ENCODE measurements around the gene CD274. TPM values are rescaled to one million over a fixed set of nuclear protein-coding genes. Genes with fewer than 3 reads are reported as not detected.

CD274 gene
- total and polyA plus RNA-seq, 9 donors = 0.57 to 6.7 (median 1.5) TPM

GRCh38 chr9:5448461-5449435 is 1.6 kb upstream of the CD274 start:
- H3K36me3 ChIP-seq = no peaks in the 10 kb centered on the region
- no peaks in the 10 kb centered on the region for H3K9me3 ChIP-seq
- no peaks in the 10 kb centered on the region for H3K4me1 ChIP-seq (ENCODE audit: insufficient read depth)
- H3K27ac ChIP-seq = no peak overlapping the region
- no peak for DNase-seq
- TF ChIP-seq, protein P1, sequence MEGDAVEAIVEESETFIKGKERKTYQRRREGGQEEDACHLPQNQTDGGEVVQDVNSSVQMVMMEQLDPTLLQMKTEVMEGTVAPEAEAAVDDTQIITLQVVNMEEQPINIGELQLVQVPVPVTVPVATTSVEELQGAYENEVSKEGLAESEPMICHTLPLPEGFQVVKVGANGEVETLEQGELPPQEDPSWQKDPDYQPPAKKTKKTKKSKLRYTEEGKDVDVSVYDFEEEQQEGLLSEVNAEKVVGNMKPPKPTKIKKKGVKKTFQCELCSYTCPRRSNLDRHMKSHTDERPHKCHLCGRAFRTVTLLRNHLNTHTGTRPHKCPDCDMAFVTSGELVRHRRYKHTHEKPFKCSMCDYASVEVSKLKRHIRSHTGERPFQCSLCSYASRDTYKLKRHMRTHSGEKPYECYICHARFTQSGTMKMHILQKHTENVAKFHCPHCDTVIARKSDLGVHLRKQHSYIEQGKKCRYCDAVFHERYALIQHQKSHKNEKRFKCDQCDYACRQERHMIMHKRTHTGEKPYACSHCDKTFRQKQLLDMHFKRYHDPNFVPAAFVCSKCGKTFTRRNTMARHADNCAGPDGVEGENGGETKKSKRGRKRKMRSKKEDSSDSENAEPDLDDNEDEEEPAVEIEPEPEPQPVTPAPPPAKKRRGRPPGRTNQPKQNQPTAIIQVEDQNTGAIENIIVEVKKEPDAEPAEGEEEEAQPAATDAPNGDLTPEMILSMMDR (IDR thresholded peaks at IDR 0.05) = no peak
- TF ChIP-seq POLR2A (IDR thresholded peaks at IDR 0.05) = no peak
- TF ChIP-seq EP300 (IDR thresholded peaks at IDR 0.05) = no peak
- H3K27me3 ChIP-seq = no peaks in the 10 kb centered on the region
- no peak overlapping the region for H3K4me3 ChIP-seq
- 90 to 94% (median 93%) methylated on average over 5 of the region's 5 CpGs for WGBS, 3 donors
- intact Hi-C loops (cut with DNase I) = no loop called here

GRCh38 chr9:5449521-5450358 is 602 bp upstream of the CD274 start:
- no peaks in the 10 kb centered on the region for H3K36me3 ChIP-seq
- no peaks in the 10 kb centered on the region for H3K4me1 ChIP-seq (ENCODE audit: insufficient read depth)
- DNase-seq = no peak
- TF ChIP-seq, protein P1 (IDR thresholded peaks at IDR 0.05) = no peak
- TF ChIP-seq POLR2A (IDR thresholded peaks at IDR 0.05) (no peak), EP300 (IDR thresholded peaks at IDR 0.05) (no peak)
- intact Hi-C loops (cut with DNase I) = loop anchor here in 2 of 4 donors (10.0 kb wide), 3 partner anchors 65 to 155 kb away; partner anchors contain the start of gene PDCD1LG2 (in 1 of the 2)
- WGBS, 3 donors = 38 to 43% (median 39%) methylated on average over 15 of the region's 15 CpGs
- no peaks in the 10 kb centered on the region for H3K27me3 ChIP-seq
- H3K27ac ChIP-seq = peak overlapping the region; percentile 23 to 68
- H3K4me3 ChIP-seq = peak overlapping the region; percentile 36
- H3K9me3 ChIP-seq = no peaks in the 10 kb centered on the region

DNA sequence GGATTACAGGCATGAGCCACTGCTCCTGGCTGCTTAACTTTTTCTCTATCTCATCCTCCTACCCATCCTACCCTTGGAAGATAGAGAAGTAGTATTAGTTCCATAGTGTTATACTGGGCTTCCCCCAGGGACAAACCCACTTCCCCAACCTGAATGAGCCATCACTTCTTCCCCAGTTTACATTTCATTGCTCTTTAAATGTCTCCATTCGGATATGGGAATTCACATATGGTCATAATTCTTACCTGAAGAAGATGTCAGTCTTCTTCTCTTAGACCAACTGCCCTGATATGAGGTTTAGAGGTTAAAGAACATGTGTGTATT is 1.9 kb downstream of the CD274 start:
- Histone ChIP-seq H3K9me3 (no peaks in the 10 kb centered on the region), H3K36me3 (no peaks in the 10 kb centered on the region), H3K4me1 (ENCODE audit: insufficient read depth) (no peaks in the 10 kb centered on the region), H3K27ac (no peak overlapping the region), H3K27me3 (no peaks in the 10 kb centered on the region), H3K4me3 (no peak overlapping the region)
- no peak for DNase-seq
- intact Hi-C loops (cut with DNase I) = loop anchor here in 2 of 4 donors (10.0 kb wide), 3 partner anchors 63 to 153 kb away; partner anchors contain the start of gene PDCD1LG2 (in 1 of the 2)
- 84 to 89% (median 88%) methylated on average over 1 of the region's 1 CpG for whole genome bisulfite sequencing, 3 donors
- TF ChIP-seq, protein P1 (IDR thresholded peaks at IDR 0.05) = no peak
- TF ChIP-seq POLR2A (IDR thresholded peaks at IDR 0.05) (no peak), EP300 (IDR thresholded peaks at IDR 0.05) (no peak)

DNA sequence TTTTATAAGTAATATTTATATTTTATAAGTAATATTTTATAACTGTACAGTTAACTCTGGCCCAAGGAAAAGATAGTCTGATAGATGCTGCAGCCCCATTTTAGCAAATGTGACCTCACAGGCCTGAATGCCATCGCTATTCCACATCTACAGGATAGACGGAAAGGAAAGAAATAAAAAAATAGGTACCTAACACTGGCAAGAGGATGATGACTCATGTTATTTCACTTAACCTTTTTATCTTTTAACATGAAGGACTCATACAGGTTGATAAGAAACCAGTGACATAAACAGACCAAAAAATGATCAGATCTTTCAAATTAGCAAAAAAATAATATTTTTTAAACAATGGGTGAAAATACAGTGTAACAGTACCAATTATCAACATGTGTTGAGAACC is 2.7 kb downstream of the CD274 start:
- intact Hi-C loops (cut with DNase I) = loop anchor here in 2 of 4 donors (10.0 kb wide), 3 partner anchors 62 to 152 kb away; partner anchors contain the start of gene PDCD1LG2 (in 1 of the 2)
- H3K27ac ChIP-seq = no peak overlapping the region
- no peak for TF ChIP-seq EP300 (IDR thresholded peaks at IDR 0.05)
- TF ChIP-seq POLR2A (IDR thresholded peaks at IDR 0.05) = no peak
- TF ChIP-seq, protein P1 (IDR thresholded peaks at IDR 0.05) = no peak

More for the DNA sequence above, 2.7 kb downstream of the CD274 start:
- DNase-seq = no peak
- H3K27me3 ChIP-seq = no peaks in the 10 kb centered on the region
- no peaks in the 10 kb centered on the region for H3K36me3 ChIP-seq
- WGBS, 3 donors = 94 to 95% (median 95%) methylated on average over 2 of the region's 2 CpGs
- H3K9me3 ChIP-seq = no peaks in the 10 kb centered on the region
- H3K4me1 ChIP-seq (ENCODE audit: insufficient read depth) = no peaks in the 10 kb centered on the region
- H3K4me3 ChIP-seq = no peak overlapping the region
